OCI-LY1 (cell line): ENCODE data around the gene MON2.

ENCODE experiments used
- H2AFZ ChIP-seq: fragments of 200-600 bp; sonication (generic), shearing (Covaris generic); 2 replicates; pipeline ENCODE4 v1.6.0; 2014; ENCODE audit warnings: antibody characterized with exemption, mild to moderate bottlenecking, low read length
- H3F3A ChIP-seq: fragments of 200-600 bp; sonication (generic), shearing (Covaris generic); 2 replicates; pipeline ENCODE4 v1.6.0; 2014; ENCODE audit warnings: mild to moderate bottlenecking, antibody characterized with exemption, low read length, moderate library complexity; ENCODE audit not compliant: insufficient read depth
- H3K27ac ChIP-seq: fragments of 200-600 bp; sonication (generic); 2 replicates; pipeline ENCODE4 v1.5.1; 2014; ENCODE audit warnings: low read length, mixed run types, mild to moderate bottlenecking, low read depth; ENCODE audit not compliant: poor library complexity, severe bottlenecking
- H3K27me3 ChIP-seq: fragments of 200-600 bp; sonication (generic); 2 replicates; pipeline ENCODE4 v1.6.0; 2014; ENCODE audit warnings: antibody characterized with exemption, mild to moderate bottlenecking, low read length, moderate library complexity; ENCODE audit not compliant: insufficient read depth
- H3K36me3 ChIP-seq: fragments of 200-600 bp; sonication (generic); 2 replicates; pipeline ENCODE4 v1.6.1; 2014; ENCODE audit warnings: mild to moderate bottlenecking, antibody characterized with exemption, low read length, moderate library complexity, mixed read lengths; ENCODE audit not compliant: insufficient read depth
- H3K4me1 ChIP-seq: fragments of 200-600 bp; sonication (generic); 2 replicates; pipeline ENCODE4 v1.5.1; 2014; ENCODE audit warnings: mild to moderate bottlenecking, low read length, moderate library complexity; ENCODE audit not compliant: insufficient read depth, severe bottlenecking
- H3K4me2 ChIP-seq: fragments of 200-600 bp; sonication (generic), shearing (Covaris generic); 2 replicates; pipeline ENCODE4 v1.6.1; 2014; ENCODE audit warnings: low read length
- H3K4me3 ChIP-seq: fragments of 200-600 bp; sonication (generic); 2 replicates; pipeline ENCODE4 v1.5.1; 2014; ENCODE audit warnings: low read length, low read depth, mild to moderate bottlenecking, mixed read lengths; ENCODE audit not compliant: poor library complexity, severe bottlenecking
- H3K79me2 ChIP-seq: fragments of 200-600 bp; shearing (Covaris generic); 2 replicates; pipeline ENCODE4 v1.6.1; 2016; ENCODE audit warnings: mixed run types, low read length, mixed read lengths; ENCODE audit not compliant: insufficient read depth
- H3K9ac ChIP-seq: fragments of 200-600 bp; sonication (generic), shearing (Covaris generic); 2 replicates; pipeline ENCODE4 v1.6.1; 2014; ENCODE audit warnings: mild to moderate bottlenecking, low read length, mixed read lengths
- H3K9me2 ChIP-seq: fragments of 200-600 bp; sonication (generic), shearing (Covaris generic); 2 replicates; pipeline ENCODE4 v1.6.1; 2014; ENCODE audit warnings: low read depth, mild to moderate bottlenecking, low read length, mixed read lengths
- H3K9me3 ChIP-seq: fragments of 200-600 bp; shearing (Covaris generic); 2 replicates; pipeline ENCODE4 v1.6.1; 2014; ENCODE audit warnings: low read length, mixed read lengths
- H4K20me1 ChIP-seq: fragments of 200-600 bp; sonication (generic), shearing (Covaris generic); 2 replicates; pipeline ENCODE4 v1.6.0; 2016; ENCODE audit warnings: mild to moderate bottlenecking, low read length; ENCODE audit not compliant: insufficient read depth
- CTCF ChIP-seq: fragments of 200-600 bp; sonication (generic), shearing (Covaris generic); IDR thresholded peaks from 2 replicates; pipeline ENCODE4 v1.5.1; 2017; ENCODE audit warnings: mild to moderate bottlenecking, antibody characterized with exemption, low read length, moderate library complexity, mixed read lengths
- EZH2 ChIP-seq: fragments of 200-600 bp; sonication (generic), shearing (Covaris generic); IDR thresholded peaks from 2 replicates; pipeline ENCODE4 v1.8.0; 2017; ENCODE audit warnings: borderline replicate concordance, mixed run types, mild to moderate bottlenecking, antibody characterized with exemption, low read length, moderate library complexity, mixed read lengths

MON2 gene

GRCh38 chr12:62642486-62642885 is 175.9 kb downstream of the MON2 start:
- H3K9ac ChIP-seq: no peak overlapping the region
- H3K4me1 ChIP-seq: no peaks in the 10 kb centered on the region
- no peaks in the 10 kb centered on the region for H4K20me1 ChIP-seq
- H3K4me2 ChIP-seq: no peak overlapping the region
- H3K36me3 ChIP-seq: no peaks in the 10 kb centered on the region
- no peaks in the 10 kb centered on the region for H3K9me2 ChIP-seq
- H3K27me3 ChIP-seq: no peaks in the 10 kb centered on the region
- H3F3A ChIP-seq: no peaks in the 10 kb centered on the region
- H3K27ac ChIP-seq: no peak overlapping the region
- H3K4me3 ChIP-seq: no peak overlapping the region
- H3K79me2 ChIP-seq: no peaks in the 10 kb centered on the region
- no peak for TF ChIP-seq CTCF
- TF ChIP-seq EZH2: no peak
- H3K9me3 ChIP-seq: no peaks in the 10 kb centered on the region
- no peak overlapping the region for H2AFZ ChIP-seq

GRCh38 chr12:62643486-62643885 is 176.9 kb downstream of the MON2 start:
- no peak for TF ChIP-seq CTCF
- TF ChIP-seq EZH2: no peak
- Histone ChIP-seq H3K9ac (no peak overlapping the region), H3F3A (no peaks in the 10 kb centered on the region), H3K79me2 (no peaks in the 10 kb centered on the region), H4K20me1 (no peaks in the 10 kb centered on the region), H3K27me3 (no peaks in the 10 kb centered on the region), H2AFZ (no peak overlapping the region), H3K27ac (no peak overlapping the region), H3K36me3 (no peaks in the 10 kb centered on the region), H3K9me2 (no peaks in the 10 kb centered on the region), H3K4me2 (no peak overlapping the region), H3K4me1 (no peaks in the 10 kb centered on the region), H3K9me3 (no peaks in the 10 kb centered on the region), H3K4me3 (no peak overlapping the region)

- H3K9ac ChIP-seq: no peak overlapping the region
- no peaks in the 10 kb centered on the region for H3K27me3 ChIP-seq
- H3K79me2 ChIP-seq: no peaks in the 10 kb centered on the region
- H3K4me2 ChIP-seq: no peak overlapping the region
- no peaks in the 10 kb centered on the region for H3K36me3 ChIP-seq
- no peak overlapping the region for H3K27ac ChIP-seq
- H3K9me3 ChIP-seq: no peaks in the 10 kb centered on the region
- no peak overlapping the region for H2AFZ ChIP-seq
- H3K4me1 ChIP-seq: no peaks in the 10 kb centered on the region
- H3F3A ChIP-seq: no peaks in the 10 kb centered on the region
- H3K4me3 ChIP-seq: no peak overlapping the region
- no peaks in the 10 kb centered on the region for H3K9me2 ChIP-seq
- no peaks in the 10 kb centered on the region for H4K20me1 ChIP-seq
- TF ChIP-seq CTCF: no peak
- TF ChIP-seq EZH2: no peak
Measured at GRCh38 chr12:62646566-62646965, 179.9 kb downstream of the MON2 start.
